Activated CD4-positive, alpha-beta T cell treated with anti-CD3 and anti-CD28 coated beads for 24 hours (primary cell): ENCODE results near the gene DENND2A.
"Not testable (repeated sequence)": the region's sequence is repeated elsewhere in the genome, so short reads cannot be mapped to it uniquely, and the experiment has no call there.

Experiments used
- DNase-seq, 2 donors: peaks; one replicate each; pipeline ENCODE4 v3.0.0-alpha.2; 2020; ENCODE audit warnings: low read depth in 2 of 2

Gene DENND2A

GRCh38 chr7:140673063-140673773 lies 32.6 kb upstream of the DENND2A start:
- peak; percentile 19 to 35 for DNase-seq

GRCh38 chr7:140672382-140673062 lies 31.9 kb upstream of the DENND2A start, which contains the start of gene ADCK2:
ADCK2 (plus strand) TSS chr7:140672945; CDS start chr7:140673331, 386 bp downstream.
- peak; percentile 42 to 47 for DNase-seq

DNA sequence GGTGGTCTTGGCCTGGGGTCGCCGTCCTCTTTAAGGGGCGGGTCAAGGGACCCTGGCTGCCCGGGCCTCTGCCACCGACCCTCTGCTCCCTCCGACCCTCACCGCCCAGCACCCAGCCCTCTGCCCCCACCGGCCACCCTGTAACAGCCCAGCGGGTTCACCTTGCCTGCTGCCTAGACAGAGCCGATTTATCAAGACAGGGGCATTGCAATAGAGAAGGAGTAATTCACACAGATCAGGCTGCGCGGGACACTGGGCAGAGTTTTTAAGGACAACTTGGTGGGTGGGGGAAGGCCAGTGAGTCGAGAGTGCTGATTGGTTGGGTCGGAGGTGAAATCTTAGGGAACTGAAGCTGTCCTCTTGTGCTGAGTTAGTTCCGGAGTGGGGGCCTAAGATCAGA lies 31.4 kb upstream of the DENND2A start:
- DNase-seq = no peak

GRCh38 chr7:140670343-140670935 lies 29.8 kb upstream of the DENND2A start:
- no peak for DNase-seq

GRCh38 chr7:140669862-140670261 lies 29.2 kb upstream of the DENND2A start:
- not testable (repeated sequence) for DNase-seq

- DNase-seq = no peak
These were observed 28.7 kb upstream of the DENND2A start for GRCh38 chr7:140669352-140669751.

DNA sequence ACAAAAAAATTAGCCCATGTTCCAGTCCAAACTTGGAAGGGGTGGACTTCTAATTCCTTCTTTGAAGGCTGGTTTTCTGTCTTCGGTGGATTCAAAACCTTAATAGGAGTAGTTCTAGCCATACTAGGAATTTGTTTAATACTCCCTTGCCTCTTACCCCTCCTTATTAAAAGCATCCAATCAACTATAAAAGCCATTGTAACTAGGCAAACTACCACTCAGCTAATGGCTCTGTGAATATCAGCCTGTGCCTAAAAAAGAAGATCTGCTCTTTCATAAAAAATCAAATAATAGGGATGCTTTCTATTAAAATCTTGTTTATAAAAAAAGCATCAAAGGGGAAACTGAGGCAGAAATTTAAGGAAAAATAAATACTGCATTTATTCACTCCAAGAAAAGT lies 28.0 kb upstream of the DENND2A start:
- no peak for DNase-seq

GRCh38 chr7:140667476-140667875 lies 26.9 kb upstream of the DENND2A start:
- no peak for DNase-seq

DNA sequence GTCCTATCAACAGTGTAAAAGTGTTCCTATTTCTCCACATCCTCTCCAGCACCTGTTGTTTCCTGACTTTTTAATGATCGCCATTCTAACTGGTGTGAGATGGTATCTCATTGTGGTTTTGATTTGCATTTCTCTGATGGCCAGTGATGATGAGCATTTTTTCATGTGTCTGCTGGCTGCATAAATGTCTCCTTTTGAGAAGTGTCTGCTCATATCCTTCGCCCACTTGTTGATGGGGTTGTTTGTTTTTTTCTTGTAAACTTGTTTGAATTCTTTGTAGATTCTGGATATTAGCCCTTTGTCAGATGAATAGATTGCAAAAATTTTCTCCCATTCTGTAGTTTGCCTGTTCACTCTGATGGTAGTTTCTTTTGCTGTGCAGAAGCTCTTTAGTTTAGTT lies 22.3 kb upstream of the DENND2A start:
- DNase-seq = not testable (repeated sequence)

DNA sequence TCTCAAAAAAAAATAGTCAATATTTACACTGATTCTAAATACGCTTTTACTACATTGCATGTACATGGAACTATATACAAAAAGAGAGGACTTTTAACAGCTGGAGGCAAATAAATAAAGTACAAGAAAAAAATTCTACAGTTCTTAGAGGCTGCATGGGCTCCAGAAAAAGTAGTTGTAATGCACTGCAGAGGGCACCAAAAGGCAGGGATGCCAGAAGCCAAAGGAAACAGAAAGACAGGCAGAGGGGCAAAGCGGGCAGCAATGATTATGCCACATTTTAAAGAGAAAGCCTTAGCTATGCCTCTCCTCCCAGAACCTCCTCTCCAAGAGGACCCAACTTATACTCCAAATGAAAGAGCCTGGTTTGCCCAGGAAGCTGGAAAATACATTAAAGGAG lies 20.5 kb upstream of the DENND2A start:
- DNase-seq = no peak

DNA sequence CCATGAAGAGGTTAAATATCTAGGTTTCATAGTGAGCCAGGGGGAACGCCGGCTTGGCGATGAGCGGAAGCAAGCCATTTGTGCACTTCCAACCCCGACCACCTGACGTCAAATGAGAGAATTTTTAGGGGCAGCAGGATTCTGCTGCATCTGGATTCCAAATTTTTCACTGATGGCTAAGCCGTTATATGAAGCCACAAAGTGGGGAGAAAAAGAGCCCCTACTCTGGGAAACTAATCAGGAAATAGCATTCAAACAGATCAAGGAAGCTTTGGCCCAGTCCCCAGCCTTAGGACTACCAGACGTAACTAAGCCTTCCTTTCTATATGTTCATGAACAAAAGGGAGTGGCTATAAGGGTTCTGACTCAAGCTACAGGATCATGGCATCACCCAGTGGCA lies 19.2 kb upstream of the DENND2A start:
- DNase-seq = no peak

DNA sequence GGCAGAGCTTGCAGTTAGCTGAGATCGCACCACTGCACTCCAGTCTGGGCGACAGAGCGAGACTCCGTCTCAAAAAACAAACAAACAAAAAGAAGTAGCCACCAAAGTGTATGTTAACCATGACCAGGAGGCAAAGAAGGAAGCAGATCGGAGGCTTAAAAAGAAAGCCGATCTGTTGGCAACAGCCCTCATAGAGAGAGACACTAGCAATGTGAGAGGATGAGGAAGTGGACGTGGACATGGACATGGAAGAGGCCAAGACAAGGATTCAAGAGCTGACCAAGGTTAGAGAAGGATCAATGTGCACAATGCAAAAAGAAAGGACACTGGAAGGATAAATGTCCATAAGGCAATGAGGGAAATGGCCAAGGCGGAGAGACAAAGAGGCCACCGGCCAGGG lies 17.3 kb upstream of the DENND2A start:
- no peak for DNase-seq

DNA sequence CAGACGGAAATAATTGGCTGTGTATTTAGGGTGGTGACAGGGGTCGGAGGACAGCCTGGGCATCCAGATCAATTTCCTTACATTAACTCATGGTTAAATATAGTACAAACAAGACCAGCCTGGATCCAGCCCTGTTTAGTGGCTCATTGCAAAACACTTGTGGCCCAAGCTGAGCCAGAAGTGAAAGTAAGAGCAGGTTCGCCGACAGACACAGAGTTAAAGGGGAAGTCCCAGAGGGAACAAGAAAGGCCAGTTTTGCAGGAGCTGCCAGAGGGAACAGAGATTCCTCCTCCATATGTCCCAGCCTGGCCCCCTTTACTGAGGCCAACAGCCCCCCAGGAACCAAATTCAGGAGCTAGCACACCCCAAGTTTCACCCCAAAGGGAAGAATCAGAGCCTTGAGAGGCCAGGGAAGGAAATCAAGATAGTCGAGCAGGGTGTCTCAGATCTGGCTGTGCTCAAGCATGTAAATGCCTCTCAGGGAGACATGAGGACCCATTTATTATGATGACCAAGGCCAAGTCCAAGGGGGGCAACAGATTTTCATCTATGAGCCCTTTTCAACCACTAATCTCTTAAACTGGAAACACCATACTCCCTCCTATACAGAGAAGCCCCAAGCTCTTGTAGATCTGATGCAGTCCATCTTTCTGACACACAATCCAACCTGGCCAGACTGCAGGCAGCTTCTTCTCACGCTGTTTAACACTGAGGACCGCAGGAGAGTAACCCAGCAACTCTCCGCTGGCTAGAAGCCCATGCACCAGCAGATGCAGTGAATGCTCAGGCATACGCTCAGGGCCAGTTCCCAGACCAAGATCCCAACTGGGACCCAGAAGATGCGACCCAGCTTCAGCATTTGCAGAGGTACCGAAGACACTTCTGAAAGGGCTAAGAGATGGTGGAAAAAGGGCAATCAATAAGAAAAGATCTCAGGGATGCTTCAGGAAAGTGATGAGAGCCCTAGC lies 16.2 kb upstream of the DENND2A start:
- no peak for DNase-seq

- DNase-seq = no peak
These were observed 15.1 kb upstream of the DENND2A start for GRCh38 chr7:140655511-140656408.

- no peak for DNase-seq
These were observed 14.0 kb upstream of the DENND2A start for GRCh38 chr7:140654661-140655060.

DNA sequence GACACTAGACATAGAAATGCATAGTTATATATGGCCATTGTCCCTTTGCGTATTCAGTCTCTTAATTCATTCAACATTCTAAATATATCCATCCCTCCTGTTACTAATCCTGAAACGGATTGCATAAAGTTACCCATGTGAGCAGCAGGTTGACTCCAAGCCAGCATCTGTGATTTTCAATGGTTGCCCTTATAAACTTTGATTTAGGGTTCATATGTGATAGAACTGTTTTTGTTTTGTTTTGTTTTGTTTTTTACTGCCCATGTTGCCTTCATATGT lies 13.4 kb upstream of the DENND2A start:
- no peak for DNase-seq

GRCh38 chr7:140653319-140654108 lies 12.9 kb upstream of the DENND2A start:
- DNase-seq = peak in 1 of 2 donors; percentile 20

DNA sequence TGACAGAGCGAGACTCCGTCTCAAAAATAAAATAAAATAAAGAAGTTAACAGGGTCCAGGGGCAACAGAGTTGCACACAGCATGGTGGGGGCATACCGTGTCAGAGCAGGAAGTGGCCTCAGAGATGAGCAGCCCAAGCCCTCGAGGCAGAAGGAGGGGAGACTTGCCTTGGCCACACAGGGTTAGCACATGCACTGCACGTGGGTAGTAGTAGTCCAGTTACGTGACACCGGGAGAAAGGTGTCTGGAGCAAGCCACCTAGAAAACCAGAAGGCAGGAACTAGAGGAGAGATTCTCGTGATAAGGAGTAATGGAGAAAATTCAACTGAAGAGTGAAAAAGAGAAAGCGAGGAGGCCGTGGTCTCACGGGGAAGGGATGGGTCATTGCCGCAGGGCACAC lies 9.8 kb upstream of the DENND2A start:
- DNase-seq = no peak

- DNase-seq = no peak
These were observed 9.1 kb upstream of the DENND2A start for GRCh38 chr7:140649556-140650205.
